Measurements from ENCODE around the gene DCHS2.

Gene DCHS2

GRCh38 chr4:154277172-154277571 is 214.4 kb downstream of the DCHS2 start:
- TF ChIP-seq CTCF (IDR thresholded peaks at IDR 0.05; ENCODE audit: low read depth, low read length, missing control alignments): no peak

GRCh38 chr4:154276496-154276895 is 215.1 kb downstream of the DCHS2 start:
- H3K4me3 ChIP-seq (ENCODE audit: low read depth, low read length): no peak overlapping the region
- no peak for DNase-seq (ENCODE audit: low read depth)
- TF ChIP-seq CTCF (IDR thresholded peaks at IDR 0.05; ENCODE audit: low read depth, low read length, missing control alignments): no peak

More at GRCh38 chr4:154277172-154277571, 214.4 kb downstream of the DCHS2 start:
- no peak overlapping the region for H3K4me3 ChIP-seq (ENCODE audit: low read depth, low read length)
- no peak for DNase-seq (ENCODE audit: low read depth)

- H3K4me3 ChIP-seq (ENCODE audit: low read depth, low read length): no peak overlapping the region
- DNase-seq (ENCODE audit: low read depth): no peak
- no peak for TF ChIP-seq CTCF (IDR thresholded peaks at IDR 0.05; ENCODE audit: low read depth, low read length, missing control alignments)
Observed at GRCh38 chr4:154254999-154255398, 236.6 kb downstream of the DCHS2 start.

GRCh38 chr4:154234576-154234975 is 257.0 kb downstream of the DCHS2 start:
- DNase-seq (ENCODE audit: low read depth): no peak
- no peak for TF ChIP-seq CTCF (IDR thresholded peaks at IDR 0.05; ENCODE audit: low read depth, low read length, missing control alignments)
- H3K4me3 ChIP-seq (ENCODE audit: low read depth, low read length): no peak overlapping the region

- H3K4me3 ChIP-seq (ENCODE audit: low read depth, low read length): no peak overlapping the region
- DNase-seq (ENCODE audit: low read depth): no peak
Observed at GRCh38 chr4:154231806-154232478, 259.7 kb downstream of the DCHS2 start.

GRCh38 chr4:154230723-154231122 is 260.9 kb downstream of the DCHS2 start:
- H3K4me3 ChIP-seq (ENCODE audit: low read depth, low read length): no peak overlapping the region
- TF ChIP-seq CTCF (IDR thresholded peaks at IDR 0.05; ENCODE audit: low read depth, low read length, missing control alignments): no peak
- no peak for DNase-seq (ENCODE audit: low read depth)

More at GRCh38 chr4:154231806-154232478, 259.7 kb downstream of the DCHS2 start:
- TF ChIP-seq CTCF (IDR thresholded peaks at IDR 0.05; ENCODE audit: low read depth, low read length, missing control alignments): no peak

- TF ChIP-seq CTCF (IDR thresholded peaks at IDR 0.05; ENCODE audit: low read depth, low read length, missing control alignments): no peak
- DNase-seq (ENCODE audit: low read depth): no peak
- H3K4me3 ChIP-seq (ENCODE audit: low read depth, low read length): no peak overlapping the region
Observed at GRCh38 chr4:154230091-154230490, 261.5 kb downstream of the DCHS2 start.

Measured in GM12864 (cell line).